ENCODE data around the gene ADGRG2.

- TF ChIP-seq EZH2 (IDR thresholded peaks at IDR 0.05; ENCODE audit: low read length, missing control alignments) (no peak), CTCF (conservative IDR thresholded peaks at IDR 0.05 in 1 of 2, IDR thresholded peaks at IDR 0.05 in 1 of 2; ENCODE audit: low read depth in 1 of 2, low read length in 2 of 2) (no peak)
Measured at GRCh38 chrX:19040373-19040772, 81.9 kb downstream of the ADGRG2 start.

All from fibroblast of lung (primary cell).